SH-SY5Y (cell line): Measurements from ENCODE around the gene FOLR3.

Experiments
- GATA2 ChIP-seq: IDR thresholded peaks from 2 replicates; pipeline ENCODE4 v1.6.1; 2011; ENCODE audit warnings: mild to moderate bottlenecking, low read depth, low read length
- GATA3 ChIP-seq: IDR thresholded peaks from 2 replicates; pipeline ENCODE4 v1.6.1; 2011; ENCODE audit warnings: low read depth, mild to moderate bottlenecking, low read length, moderate library complexity

DNA sequence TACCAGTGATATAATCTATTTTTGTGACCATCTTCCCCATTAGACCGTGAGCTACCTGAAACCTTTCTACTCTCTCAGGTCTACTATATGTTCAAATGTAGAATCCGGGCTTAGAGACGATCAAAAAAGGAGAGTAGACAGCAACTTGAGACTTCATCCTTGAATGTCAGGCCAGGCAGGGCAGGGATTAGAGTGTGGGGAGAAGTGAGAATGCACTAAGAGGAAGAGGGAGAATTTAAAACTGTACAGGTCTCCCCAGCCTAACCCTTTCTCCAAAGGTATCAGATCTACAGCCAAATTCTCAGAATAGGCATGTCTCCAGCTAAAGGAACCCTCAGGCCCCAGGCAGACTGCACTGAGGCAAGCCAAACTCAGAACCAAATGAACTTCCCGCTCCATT, 33.4 kb upstream of the FOLR3 start:
- TF ChIP-seq GATA2 (no peak), GATA3 (no peak)
